HAP-1 (cell line): ENCODE results near the gene GNAT1.

Experiments
- DNase-seq, 2 experiments: peaks; one replicate each; pipeline ENCODE4 v3.0.0-alpha.2; 2016 to 2020; ENCODE audit warnings: low spot score in 2 of 2
- H3K27me3 ChIP-seq: fragments of 250-450 bp; sonication (Bioruptor Pico); 2 replicates; pipeline ENCODE4 v1.5.1; 2020; ENCODE audit warnings: low read depth, mild to moderate bottlenecking, moderate library complexity
- H3K36me3 ChIP-seq: fragments of 250-450 bp; sonication (Bioruptor Pico); replicated peaks from 2 replicates; pipeline ENCODE4 v1.5.1; 2020; ENCODE audit warnings: mild to moderate bottlenecking
- H3K4me1 ChIP-seq: fragments of 250-450 bp; sonication (Bioruptor Pico); 2 replicates; pipeline ENCODE4 v1.5.1; 2020; ENCODE audit warnings: mild to moderate bottlenecking
- H3K4me3 ChIP-seq: fragments of 250-450 bp; sonication (Bioruptor Pico); 2 replicates; pipeline ENCODE4 v1.5.1; 2020; ENCODE audit warnings: mild to moderate bottlenecking, moderate library complexity
- H3K9me3 ChIP-seq: fragments of 250-450 bp; sonication (Bioruptor Pico); 2 replicates; pipeline ENCODE4 v1.5.1; 2020; ENCODE audit warnings: mild to moderate bottlenecking, moderate library complexity
- in situ Hi-C: fragments of 300-500 bp; cut with MboI; formaldehyde crosslinking; loops from 3 replicates; pipeline ENCODE4 v1.14.3; 2020; ENCODE audit warnings: low sequenced_read_pairs, inconsistent platforms, mixed read lengths

GNAT1 gene

GRCh38 chr3:50155891-50156290 is 35.5 kb upstream of the GNAT1 start:
- Histone ChIP-seq H3K4me1 (peaks cover 10% of the 10 kb centered on the region; the same call in 1 of the 2 replicates), H3K27me3 (peaks cover 3% of the 10 kb centered on the region; the same call in 1 of the 2 replicates), H3K36me3 (no peaks in the 10 kb centered on the region; the same call in 1 of the 2 replicates), H3K4me3 (peak overlapping the region; percentile 41), H3K9me3 (no peaks in the 10 kb centered on the region)
- in situ Hi-C loops, result no loop called here
- DNase-seq, result peak in 1 of 2 experiments; percentile 19

- no peaks in the 10 kb centered on the region for H3K9me3 ChIP-seq
- H3K36me3 ChIP-seq, result no peaks in the 10 kb centered on the region; the same call in 1 of the 2 replicates
- peaks cover 10% of the 10 kb centered on the region; the same call in 1 of the 2 replicates for H3K4me1 ChIP-seq
- in situ Hi-C loops, result no loop called here
- peak in 1 of 2 experiments; percentile 28 for DNase-seq
- no peak overlapping the region for H3K4me3 ChIP-seq
- peaks cover 3% of the 10 kb centered on the region; the same call in 1 of the 2 replicates for H3K27me3 ChIP-seq
These were observed 34.6 kb upstream of the GNAT1 start for GRCh38 chr3:50156549-50157493.

- Histone ChIP-seq H3K4me3 (no peak overlapping the region), H3K9me3 (no peaks in the 10 kb centered on the region), H3K27me3 (peaks cover 3% of the 10 kb centered on the region; the same call in 1 of the 2 replicates), H3K4me1 (peaks cover 10% of the 10 kb centered on the region; the same call in 1 of the 2 replicates), H3K36me3 (no peaks in the 10 kb centered on the region; the same call in 1 of the 2 replicates)
- in situ Hi-C loops, result no loop called here
- no peak for DNase-seq
These were observed 33.4 kb upstream of the GNAT1 start for GRCh38 chr3:50157827-50158529.

- Histone ChIP-seq H3K27me3 (peaks cover 3% of the 10 kb centered on the region; the same call in 1 of the 2 replicates), H3K4me1 (peaks cover 10% of the 10 kb centered on the region; the same call in 1 of the 2 replicates), H3K9me3 (no peaks in the 10 kb centered on the region), H3K4me3 (no peak overlapping the region), H3K36me3 (no peaks in the 10 kb centered on the region; the same call in 1 of the 2 replicates)
- DNase-seq, result no peak
- in situ Hi-C loops, result no loop called here
These were observed 32.8 kb upstream of the GNAT1 start for GRCh38 chr3:50158530-50159146.

GRCh38 chr3:50160561-50160983 is 30.8 kb upstream of the GNAT1 start:
- H3K4me3 ChIP-seq, result no peak overlapping the region
- in situ Hi-C loops, result no loop called here
- H3K36me3 ChIP-seq, result no peaks in the 10 kb centered on the region; the same call in 1 of the 2 replicates
- DNase-seq, result no peak
- no peaks in the 10 kb centered on the region for H3K9me3 ChIP-seq
- H3K27me3 ChIP-seq, result no peaks in the 10 kb centered on the region
- peaks cover 10% of the 10 kb centered on the region; the same call in 1 of the 2 replicates for H3K4me1 ChIP-seq

- DNase-seq, result no peak
- no peak overlapping the region for H3K4me3 ChIP-seq
- H3K9me3 ChIP-seq, result no peaks in the 10 kb centered on the region
- no peaks in the 10 kb centered on the region; the same call in 1 of the 2 replicates for H3K36me3 ChIP-seq
- H3K4me1 ChIP-seq, result peaks cover 4% of the 10 kb centered on the region; the same call in 1 of the 2 replicates
- in situ Hi-C loops, result no loop called here
- no peaks in the 10 kb centered on the region for H3K27me3 ChIP-seq
These were observed 30.1 kb upstream of the GNAT1 start for GRCh38 chr3:50161320-50161719.

- H3K4me3 ChIP-seq, result no peak overlapping the region
- in situ Hi-C loops, result no loop called here
- no peaks in the 10 kb centered on the region for H3K27me3 ChIP-seq
- no peaks in the 10 kb centered on the region for H3K4me1 ChIP-seq
- H3K36me3 ChIP-seq, result no peaks in the 10 kb centered on the region; the same call in 1 of the 2 replicates
- no peaks in the 10 kb centered on the region for H3K9me3 ChIP-seq
- no peak for DNase-seq
These were observed 29.2 kb upstream of the GNAT1 start for GRCh38 chr3:50162034-50162883.

- H3K36me3 ChIP-seq, result no peaks in the 10 kb centered on the region; the same call in 1 of the 2 replicates
- DNase-seq, result no peak
- no peak overlapping the region for H3K4me3 ChIP-seq
- in situ Hi-C loops, result no loop called here
- no peaks in the 10 kb centered on the region for H3K27me3 ChIP-seq
- H3K4me1 ChIP-seq, result peaks cover 9% of the 10 kb centered on the region; the same call in 1 of the 2 replicates
- H3K9me3 ChIP-seq, result no peaks in the 10 kb centered on the region
These were observed 27.6 kb upstream of the GNAT1 start for GRCh38 chr3:50163572-50164455.

- Histone ChIP-seq H3K4me3 (no peak overlapping the region), H3K4me1 (peaks cover 9% of the 10 kb centered on the region; the same call in 1 of the 2 replicates), H3K36me3 (no peaks in the 10 kb centered on the region; the same call in 1 of the 2 replicates), H3K27me3 (no peaks in the 10 kb centered on the region), H3K9me3 (no peaks in the 10 kb centered on the region)
- no peak for DNase-seq
- in situ Hi-C loops, result no loop called here
These were observed 26.9 kb upstream of the GNAT1 start for GRCh38 chr3:50164481-50164880.

GRCh38 chr3:50164984-50165909 is 26.2 kb upstream of the GNAT1 start:
- in situ Hi-C loops, result no loop called here
- no peaks in the 10 kb centered on the region for H3K9me3 ChIP-seq
- peaks cover 9% of the 10 kb centered on the region; the same call in 1 of the 2 replicates for H3K4me1 ChIP-seq
- H3K4me3 ChIP-seq, result no peak overlapping the region
- no peaks in the 10 kb centered on the region for H3K36me3 ChIP-seq
- no peak for DNase-seq
- no peaks in the 10 kb centered on the region for H3K27me3 ChIP-seq

GRCh38 chr3:50165910-50166538 is 25.4 kb upstream of the GNAT1 start:
- in situ Hi-C loops, result no loop called here
- Histone ChIP-seq H3K4me1 (peaks cover 9% of the 10 kb centered on the region; the same call in 1 of the 2 replicates), H3K4me3 (no peak overlapping the region), H3K36me3 (no peaks in the 10 kb centered on the region), H3K27me3 (no peaks in the 10 kb centered on the region), H3K9me3 (no peaks in the 10 kb centered on the region)
- DNase-seq, result no peak
